ENCODE data around the gene THOC1. TPM values are rescaled to one million over a fixed set of nuclear protein-coding genes. Genes with fewer than 3 reads are reported as not detected.

The THOC1 gene
- total and polyA plus RNA-seq, 2 donors (not counting 3 experiments of a cell fraction or from before 2014, with no cell fraction given), result 12.0 to 50.5 TPM

DNA sequence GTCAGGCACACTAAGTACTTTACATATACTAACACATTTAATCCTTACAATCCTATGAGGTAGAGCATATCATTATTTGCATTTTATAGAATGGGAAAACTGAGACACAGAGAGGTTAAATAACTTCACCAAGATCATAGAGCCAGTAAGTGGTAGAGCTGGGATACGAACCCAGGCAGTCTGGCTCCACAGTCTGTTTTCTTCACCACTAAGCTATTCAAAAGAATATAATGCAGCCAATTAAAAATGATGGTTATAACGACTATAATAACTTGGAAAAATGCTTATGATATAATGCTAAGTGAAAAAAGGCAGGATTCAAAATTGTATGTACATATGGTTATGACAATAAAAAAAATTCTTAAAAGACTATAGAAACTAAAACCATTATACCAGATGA lies 7.3 kb downstream of the THOC1 start:
- Histone ChIP-seq H3K4me3 (replicated peaks in 1 of 3; ENCODE audit: insufficient read depth in 1 of 3, low read depth in 1 of 3, low read length in 3 of 3) (no peak overlapping the region), H3K4me2 (ENCODE audit: insufficient read depth, low read length) (no peak overlapping the region), H3K4me1 (ENCODE audit: control insufficient read depth, extremely low read depth, insufficient read depth, low read length) (no peaks in the 10 kb centered on the region), H3K79me2 (ENCODE audit: control insufficient read depth, insufficient read depth, low read length) (peaks cover 2% of the 10 kb centered on the region), H3K36me3 (ENCODE audit: control insufficient read depth in 2 of 2, extremely low read depth in 1 of 2, insufficient read depth in 2 of 2, low read length in 2 of 2) (peaks cover 12 to 26% of the 10 kb centered on the region in 2 experiments), H2AFZ (ENCODE audit: low read depth, low read length) (no peak overlapping the region), H3K9ac (replicated peaks; ENCODE audit: extremely low read depth, insufficient read depth, low read length) (no peak overlapping the region), H4K20me1 (replicated peaks; ENCODE audit: control insufficient read depth, extremely low read depth, insufficient read depth, low read length) (no peaks in the 10 kb centered on the region), H3K27me3 (ENCODE audit: control insufficient read depth in 2 of 2, insufficient read depth in 2 of 2, low read length in 2 of 2) (no peaks in the 10 kb centered on the region), H3K27ac (ENCODE audit: insufficient read depth, low read depth, low read length) (no peak overlapping the region), H3K9me3 (replicated peaks; ENCODE audit: control insufficient read depth, insufficient read depth, low read length) (no peaks in the 10 kb centered on the region), H3K9me1 (replicated peaks; ENCODE audit: control insufficient read depth, extremely low read depth, insufficient read depth, low read length) (no peaks in the 10 kb centered on the region)
- intact Hi-C loops (cut with micrococcal nuclease), result no loop called here
- dilution Hi-C loops (cut with MboI; ENCODE audit: extremely low pct_ligation_motif_present, low sequenced_read_pairs), result no loop called here
- POLR2A ChIA-PET, result no interaction called here
- DNase-seq (ENCODE audit: low read depth, low spot score) (no peak), FAIRE-seq (no peak)
- CTCF ChIA-PET, result interaction anchor here (0.9 to 1.0 kb wide), 2 partner anchors 23 to 56 kb away, joined by 3 read pairs; no protein-coding TSS in a partner anchor
- TF ChIP-seq POLR2A (IDR thresholded peaks at IDR 0.05; ENCODE audit: low read depth, low read length) (no peak), JUN (IDR thresholded peaks at IDR 0.05; ENCODE audit: borderline replicate concordance, insufficient read depth, insufficient read length, low read depth) (no peak), MYC (IDR thresholded peaks at IDR 0.05; ENCODE audit: low read depth, low read length) (no peak), EZH2 (IDR thresholded peaks at IDR 0.05; ENCODE audit: borderline replicate concordance, low read depth, low read length, severe bottlenecking) (no peak), POLR2AphosphoS5 (IDR thresholded peaks at IDR 0.05; ENCODE audit: insufficient read depth, low read depth, low read length) (no peak)
- TF ChIP-seq, protein P1, sequence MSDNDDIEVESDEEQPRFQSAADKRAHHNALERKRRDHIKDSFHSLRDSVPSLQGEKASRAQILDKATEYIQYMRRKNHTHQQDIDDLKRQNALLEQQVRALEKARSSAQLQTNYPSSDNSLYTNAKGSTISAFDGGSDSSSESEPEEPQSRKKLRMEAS (IDR thresholded peaks at IDR 0.05; ENCODE audit: insufficient read depth, insufficient read length), result no peak
- BruUV-seq (replicated peaks), result no TSS peak

DNA sequence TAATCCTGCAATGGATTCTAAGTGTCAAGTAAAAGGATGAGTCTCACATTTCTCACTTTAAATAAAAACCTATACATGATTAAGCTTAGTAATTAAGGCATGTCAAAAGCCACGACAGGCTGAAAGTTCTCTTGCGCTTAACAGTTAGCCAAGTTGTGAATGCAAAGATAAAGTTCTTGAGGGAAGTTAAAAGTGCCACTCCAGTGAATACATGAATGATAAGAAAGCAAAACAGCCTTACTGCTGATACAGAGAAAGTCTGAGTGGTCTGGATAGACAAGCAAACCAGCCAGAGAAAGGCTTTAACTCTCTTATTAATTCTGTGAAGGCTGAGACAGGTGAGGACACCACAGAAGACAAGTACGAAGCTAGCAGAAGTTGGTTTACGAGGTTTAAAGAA lies 12.7 kb downstream of the THOC1 start:
- no peaks in the 10 kb centered on the region for H3K9me1 ChIP-seq (replicated peaks; ENCODE audit: control insufficient read depth, extremely low read depth, insufficient read depth, low read length)
- FAIRE-seq (no peak), DNase-seq (ENCODE audit: low read depth, low spot score) (no peak)
- no peaks in the 10 kb centered on the region for H3K79me2 ChIP-seq (ENCODE audit: control insufficient read depth, insufficient read depth, low read length)
- no peak overlapping the region for H3K9ac ChIP-seq (replicated peaks; ENCODE audit: extremely low read depth, insufficient read depth, low read length)
- H3K9me3 ChIP-seq (replicated peaks; ENCODE audit: control insufficient read depth, insufficient read depth, low read length), result no peaks in the 10 kb centered on the region
- H3K27ac ChIP-seq (ENCODE audit: insufficient read depth, low read depth, low read length), result no peak overlapping the region
- BruUV-seq (replicated peaks), result no TSS peak
- no peak overlapping the region for H3K4me3 ChIP-seq (replicated peaks in 1 of 3; ENCODE audit: insufficient read depth in 1 of 3, low read depth in 1 of 3, low read length in 3 of 3)
- CTCF ChIA-PET, result interaction anchor here (1.1 to 1.3 kb wide), 2 partner anchors 8 to 10 kb away, joined by 3 to 4 read pairs; no protein-coding TSS in a partner anchor
- H3K4me2 ChIP-seq (ENCODE audit: insufficient read depth, low read length), result no peak overlapping the region
- POLR2A ChIA-PET, result no interaction called here
- peaks cover 11 to 20% of the 10 kb centered on the region in 2 experiments for H3K36me3 ChIP-seq (ENCODE audit: control insufficient read depth in 2 of 2, extremely low read depth in 1 of 2, insufficient read depth in 2 of 2, low read length in 2 of 2)
- no peaks in the 10 kb centered on the region for H3K27me3 ChIP-seq (ENCODE audit: control insufficient read depth in 2 of 2, insufficient read depth in 2 of 2, low read length in 2 of 2)
- no peak for TF ChIP-seq JUN (IDR thresholded peaks at IDR 0.05; ENCODE audit: borderline replicate concordance, insufficient read depth, insufficient read length, low read depth)
- no peaks in the 10 kb centered on the region for H4K20me1 ChIP-seq (replicated peaks; ENCODE audit: control insufficient read depth, extremely low read depth, insufficient read depth, low read length)
- H3K4me1 ChIP-seq (ENCODE audit: control insufficient read depth, extremely low read depth, insufficient read depth, low read length), result no peaks in the 10 kb centered on the region
- no peak overlapping the region for H2AFZ ChIP-seq (ENCODE audit: low read depth, low read length)
- dilution Hi-C loops (cut with MboI; ENCODE audit: extremely low pct_ligation_motif_present, low sequenced_read_pairs), result no loop called here
- intact Hi-C loops (cut with micrococcal nuclease), result no loop called here
